Medulla oblongata (tissue), 1 donor: ENCODE measurements around the gene HOPX.
"Not testable (repeated sequence)": the region's sequence is repeated elsewhere in the genome, so short reads cannot be mapped to it uniquely, and the experiment has no call there.

ENCODE experiments used
- DNase-seq: peaks from one replicate; pipeline ENCODE4 v3.0.0-alpha.2; 2015; ENCODE audit errors: extremely low spot score

HOPX gene

GRCh38 chr4:56688094-56688647, 7.1 kb upstream of the HOPX start:
- no peak for DNase-seq

GRCh38 chr4:56686537-56687231, 5.6 kb upstream of the HOPX start:
- no peak for DNase-seq

DNA sequence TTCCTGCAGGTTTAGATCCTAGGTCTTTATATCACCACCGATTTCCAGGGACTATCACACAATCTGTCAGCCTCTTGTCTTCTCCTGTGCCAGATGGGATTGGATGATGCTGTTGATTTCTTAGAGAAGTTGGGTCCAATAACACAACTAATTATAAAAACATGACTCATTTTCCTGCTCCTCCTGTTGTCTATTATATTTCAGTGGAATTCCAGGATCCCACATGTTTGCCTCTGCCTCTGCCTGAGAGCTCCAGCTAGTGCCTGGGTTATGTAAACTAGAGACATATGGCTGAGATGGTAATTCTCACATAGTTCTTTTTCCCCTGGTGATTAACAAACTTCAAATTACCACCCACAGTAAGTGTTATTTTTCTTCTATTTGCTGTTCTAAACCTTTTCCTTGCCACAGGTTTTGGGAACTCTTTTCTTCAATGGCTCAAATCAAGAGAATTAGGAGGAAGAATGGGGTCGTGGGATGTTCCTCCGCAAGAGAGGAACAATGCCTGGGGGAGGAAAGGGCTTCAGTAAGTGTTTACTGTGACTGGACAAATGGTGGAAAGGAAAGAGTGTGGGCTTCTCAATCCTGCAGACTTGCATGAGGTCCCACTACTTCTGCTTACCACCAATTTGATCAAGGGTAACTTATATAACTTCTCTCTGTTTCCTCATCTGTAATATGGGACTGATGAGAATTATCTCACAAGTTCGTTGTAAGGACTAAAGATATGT, 3.4 kb upstream of the HOPX start:
- no peak for DNase-seq

GRCh38 chr4:56683455-56683854, 2.4 kb upstream of the HOPX start:
- no peak for DNase-seq

GRCh38 chr4:56681853-56682525, 893 bp upstream of the HOPX start:
- no peak for DNase-seq

- DNase-seq, result no peak
Observed at GRCh38 chr4:56680266-56680665, 830 bp downstream of the HOPX start.

- DNase-seq, result no peak
Observed at GRCh38 chr4:56677711-56678110, 3.4 kb downstream of the HOPX start.

DNA sequence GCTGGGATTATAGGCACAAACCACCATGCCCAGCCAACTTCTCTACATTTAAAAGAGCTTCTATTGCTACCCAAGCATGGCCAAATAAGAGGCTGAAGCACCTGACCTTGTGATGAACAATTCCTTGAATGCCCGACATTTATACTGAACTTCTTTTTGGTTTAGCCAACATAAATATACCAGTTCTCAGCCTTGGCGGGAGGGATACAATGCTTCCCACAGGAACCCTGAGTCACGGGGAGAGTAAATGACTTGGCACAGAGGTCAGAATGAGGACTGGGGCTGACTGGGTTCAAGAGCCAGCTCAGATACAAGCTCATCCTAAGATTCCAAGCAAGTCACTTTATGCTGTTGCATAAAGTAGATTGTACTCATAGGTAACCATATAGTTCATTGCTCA, 6.1 kb downstream of the HOPX start:
- DNase-seq, result no peak

GRCh38 chr4:56671860-56672259, 9.2 kb downstream of the HOPX start:
- DNase-seq, result no peak

- no peak for DNase-seq
Observed at GRCh38 chr4:56671373-56671772, 9.7 kb downstream of the HOPX start.

GRCh38 chr4:56668267-56668666, 12.8 kb downstream of the HOPX start:
- DNase-seq, result no peak

DNA sequence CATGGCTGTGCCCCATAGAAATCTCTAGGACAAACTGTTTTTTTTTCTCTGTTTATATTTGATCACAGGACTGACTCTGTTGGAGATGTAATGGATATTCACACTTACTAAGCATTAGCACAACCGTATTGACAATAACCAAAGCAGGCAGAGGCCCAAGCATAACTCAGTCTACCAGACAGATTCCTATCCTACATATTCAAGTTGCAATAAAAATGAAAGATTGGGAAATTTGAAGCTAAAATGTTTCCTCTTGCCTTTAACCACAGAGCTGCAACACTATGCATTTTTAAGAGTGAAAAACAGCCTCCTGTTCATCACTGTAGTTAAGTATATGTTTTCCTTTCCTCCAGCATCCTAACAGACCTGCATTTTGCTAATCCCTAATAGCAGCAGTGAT, 13.7 kb downstream of the HOPX start:
- DNase-seq, result not testable (repeated sequence)

DNA sequence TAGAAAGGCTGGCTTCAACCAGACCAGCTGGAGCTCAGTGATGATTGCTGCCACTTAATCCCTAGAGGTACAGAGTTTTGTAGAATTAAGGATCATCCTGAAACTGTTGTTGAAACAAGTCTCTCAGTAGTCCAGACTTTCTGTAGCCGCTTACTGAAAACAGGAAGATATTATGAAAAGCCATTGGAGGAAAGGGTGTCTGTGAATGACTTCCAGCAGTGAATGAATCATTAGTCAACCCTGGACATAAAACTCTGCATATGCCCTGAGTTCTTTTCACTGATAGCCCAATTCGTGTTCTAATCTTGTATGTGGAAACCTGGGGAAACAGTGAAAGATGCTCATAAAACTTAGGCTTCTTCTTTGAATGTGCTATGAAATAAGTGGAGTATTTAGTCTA, 14.8 kb downstream of the HOPX start:
- DNase-seq, result no peak

- DNase-seq, result no peak
Observed at GRCh38 chr4:56665781-56666180, 15.3 kb downstream of the HOPX start.

- no peak for DNase-seq
Observed at GRCh38 chr4:56662782-56663468, 18.2 kb downstream of the HOPX start.

- no peak for DNase-seq
Observed at GRCh38 chr4:56659946-56660345, 21.1 kb downstream of the HOPX start.

- DNase-seq, result no peak
Observed at GRCh38 chr4:56658528-56658927, 22.6 kb downstream of the HOPX start.

GRCh38 chr4:56657818-56658217, 23.3 kb downstream of the HOPX start:
- peak; percentile 32 for DNase-seq

GRCh38 chr4:56657128-56657527, 24.0 kb downstream of the HOPX start:
- no peak for DNase-seq

GRCh38 chr4:56656346-56656643, 24.8 kb downstream of the HOPX start:
- no peak for DNase-seq

DNA sequence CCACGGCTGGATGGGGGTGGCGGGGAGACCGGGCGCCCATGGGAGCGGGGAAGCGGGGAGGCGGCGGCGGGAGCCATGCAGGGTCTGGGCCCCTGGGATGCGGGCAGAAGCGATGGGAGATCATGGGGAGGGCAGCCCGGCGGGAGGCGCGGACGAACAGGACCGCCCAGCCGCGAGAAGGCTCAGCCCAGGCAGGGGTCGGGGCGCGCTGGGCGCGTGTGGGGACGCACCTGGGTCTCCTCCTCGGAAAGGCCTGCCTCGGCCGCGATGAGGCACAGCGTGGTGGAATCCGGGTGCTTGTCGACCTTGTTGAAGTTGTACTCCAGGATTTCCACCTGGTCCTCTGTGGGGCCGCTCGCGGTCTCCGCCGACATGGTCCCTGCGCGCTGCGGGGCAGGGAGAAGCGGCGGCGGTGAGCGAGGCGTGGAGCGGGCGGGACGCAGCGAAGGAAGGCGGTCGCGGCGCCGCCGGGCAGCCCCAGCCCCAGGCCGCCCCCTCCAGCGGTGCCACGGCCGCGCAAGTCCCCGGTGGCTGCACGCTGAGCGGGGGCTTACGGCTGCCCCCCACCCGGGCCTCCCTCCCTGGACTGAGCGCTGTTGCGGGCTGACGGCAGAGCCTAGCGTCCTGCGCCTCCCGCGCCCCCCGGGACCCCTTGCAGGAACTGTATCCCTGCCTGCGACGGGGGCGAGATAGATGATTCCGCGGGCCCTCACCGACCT, 25.3 kb downstream of the HOPX start:
- DNase-seq, result no peak

DNA sequence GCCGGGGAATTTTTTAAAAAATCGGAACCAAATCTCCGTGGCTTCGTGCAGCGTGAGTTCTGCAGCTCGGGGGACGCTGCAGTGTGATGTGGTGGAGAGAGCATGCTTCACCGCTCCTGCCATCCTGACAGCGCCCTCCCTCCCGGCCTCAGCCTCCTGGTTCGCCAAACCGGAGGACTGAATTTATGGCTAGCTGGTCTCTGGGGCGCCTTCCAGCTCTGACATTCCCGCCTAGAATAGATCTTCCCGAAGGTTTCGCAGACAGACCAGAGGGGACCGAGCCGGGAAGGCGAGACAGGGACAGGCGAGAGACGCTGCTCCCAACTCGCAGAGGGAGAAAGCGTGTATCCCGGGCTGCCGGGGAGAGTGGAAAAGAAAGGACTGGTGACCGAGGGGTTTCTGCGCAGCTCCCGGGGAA, 25.9 kb downstream of the HOPX start:
- DNase-seq, result peak; percentile 35
